Measurements from ENCODE around the gene TSPEAR.

DNA sequence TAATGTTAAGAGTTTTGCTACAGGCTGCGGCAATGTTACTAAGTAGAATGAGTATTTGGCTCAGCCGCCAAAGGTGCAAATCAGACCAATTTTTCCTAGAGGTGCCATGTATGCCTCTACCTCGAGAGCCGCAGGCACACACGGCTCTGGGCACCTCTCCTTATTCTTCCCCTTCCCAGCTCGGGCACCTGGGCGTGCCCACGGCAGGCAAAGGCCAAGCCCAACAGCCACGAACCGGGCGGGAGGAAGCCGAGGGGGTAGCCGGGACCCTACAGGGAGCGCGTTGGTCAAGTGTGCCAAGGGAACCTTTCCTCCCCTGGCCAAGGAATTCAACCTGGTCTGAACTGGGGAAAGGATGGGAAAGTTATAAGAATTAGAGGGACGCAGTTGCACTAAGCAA is 225.1 kb downstream of the TSPEAR start:
- TF ChIP-seq, protein P1, sequence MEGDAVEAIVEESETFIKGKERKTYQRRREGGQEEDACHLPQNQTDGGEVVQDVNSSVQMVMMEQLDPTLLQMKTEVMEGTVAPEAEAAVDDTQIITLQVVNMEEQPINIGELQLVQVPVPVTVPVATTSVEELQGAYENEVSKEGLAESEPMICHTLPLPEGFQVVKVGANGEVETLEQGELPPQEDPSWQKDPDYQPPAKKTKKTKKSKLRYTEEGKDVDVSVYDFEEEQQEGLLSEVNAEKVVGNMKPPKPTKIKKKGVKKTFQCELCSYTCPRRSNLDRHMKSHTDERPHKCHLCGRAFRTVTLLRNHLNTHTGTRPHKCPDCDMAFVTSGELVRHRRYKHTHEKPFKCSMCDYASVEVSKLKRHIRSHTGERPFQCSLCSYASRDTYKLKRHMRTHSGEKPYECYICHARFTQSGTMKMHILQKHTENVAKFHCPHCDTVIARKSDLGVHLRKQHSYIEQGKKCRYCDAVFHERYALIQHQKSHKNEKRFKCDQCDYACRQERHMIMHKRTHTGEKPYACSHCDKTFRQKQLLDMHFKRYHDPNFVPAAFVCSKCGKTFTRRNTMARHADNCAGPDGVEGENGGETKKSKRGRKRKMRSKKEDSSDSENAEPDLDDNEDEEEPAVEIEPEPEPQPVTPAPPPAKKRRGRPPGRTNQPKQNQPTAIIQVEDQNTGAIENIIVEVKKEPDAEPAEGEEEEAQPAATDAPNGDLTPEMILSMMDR (IDR thresholded peaks at IDR 0.05 in 4 of 5, conservative IDR thresholded peaks at IDR 0.05 in 1 of 5), result no peak
- TF ChIP-seq POLR2A (IDR thresholded peaks at IDR 0.05), result no peak

Measured in gastrocnemius medialis (tissue), 4 donors.